ENCODE data around the gene TMEM140. TPM values are rescaled to one million over a fixed set of nuclear protein-coding genes. Genes with fewer than 3 reads are reported as not detected.

Gene TMEM140
- polyA plus RNA-seq, 1 donor (not counting 4 experiments of a cell fraction or from before 2014, with no cell fraction given), result 0.17 TPM

DNA sequence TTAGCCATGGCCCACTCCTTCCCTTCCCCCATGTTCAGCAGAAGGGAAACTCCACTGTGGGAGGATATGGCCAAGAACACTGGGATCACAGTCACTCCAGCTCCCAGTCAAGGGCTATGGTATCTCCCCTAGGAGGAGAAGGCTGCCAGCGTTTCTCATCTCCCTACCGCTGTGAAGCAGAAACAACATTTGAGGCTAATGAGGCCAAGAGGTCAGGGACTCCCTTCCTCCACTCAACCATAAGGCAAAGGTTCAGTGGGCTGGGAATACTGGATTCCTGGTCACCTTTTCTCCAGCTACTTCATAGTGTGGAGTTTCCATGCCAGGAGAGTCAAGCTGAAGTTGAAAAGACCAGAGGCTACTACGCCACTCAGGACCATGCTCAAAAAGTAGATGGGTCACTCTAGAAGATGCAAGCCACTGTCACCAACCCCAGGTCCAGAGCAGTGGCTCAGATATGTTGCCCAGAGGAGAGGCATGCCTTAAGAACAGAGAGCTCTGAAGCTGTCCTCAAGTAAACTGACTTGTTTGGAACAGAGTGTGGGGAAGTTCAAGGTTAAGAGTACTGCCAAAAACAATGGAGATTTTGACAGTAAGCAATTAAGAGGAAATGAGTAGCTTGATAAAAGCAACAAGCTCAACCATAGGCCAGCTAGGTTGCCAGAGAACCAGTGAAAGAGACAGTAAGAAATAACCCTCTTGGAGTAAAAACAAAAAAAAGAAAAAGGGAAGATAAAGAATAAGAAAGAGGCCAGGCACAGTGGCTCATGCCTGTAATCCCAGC lies 3.8 kb upstream of the TMEM140 start:
- no peaks in the 10 kb centered on the region for H3K9me1 ChIP-seq (ENCODE audit: control insufficient read depth, extremely low read depth, insufficient read depth, low read length)
- peaks cover 6% of the 10 kb centered on the region for H3K27me3 ChIP-seq (ENCODE audit: control insufficient read depth, extremely low read depth, insufficient read depth, low read length)
- TF ChIP-seq, protein P1, sequence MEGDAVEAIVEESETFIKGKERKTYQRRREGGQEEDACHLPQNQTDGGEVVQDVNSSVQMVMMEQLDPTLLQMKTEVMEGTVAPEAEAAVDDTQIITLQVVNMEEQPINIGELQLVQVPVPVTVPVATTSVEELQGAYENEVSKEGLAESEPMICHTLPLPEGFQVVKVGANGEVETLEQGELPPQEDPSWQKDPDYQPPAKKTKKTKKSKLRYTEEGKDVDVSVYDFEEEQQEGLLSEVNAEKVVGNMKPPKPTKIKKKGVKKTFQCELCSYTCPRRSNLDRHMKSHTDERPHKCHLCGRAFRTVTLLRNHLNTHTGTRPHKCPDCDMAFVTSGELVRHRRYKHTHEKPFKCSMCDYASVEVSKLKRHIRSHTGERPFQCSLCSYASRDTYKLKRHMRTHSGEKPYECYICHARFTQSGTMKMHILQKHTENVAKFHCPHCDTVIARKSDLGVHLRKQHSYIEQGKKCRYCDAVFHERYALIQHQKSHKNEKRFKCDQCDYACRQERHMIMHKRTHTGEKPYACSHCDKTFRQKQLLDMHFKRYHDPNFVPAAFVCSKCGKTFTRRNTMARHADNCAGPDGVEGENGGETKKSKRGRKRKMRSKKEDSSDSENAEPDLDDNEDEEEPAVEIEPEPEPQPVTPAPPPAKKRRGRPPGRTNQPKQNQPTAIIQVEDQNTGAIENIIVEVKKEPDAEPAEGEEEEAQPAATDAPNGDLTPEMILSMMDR (optimal IDR thresholded peaks at IDR 0.05 in 1 of 3, IDR thresholded peaks at IDR 0.05 in 1 of 3, conservative IDR thresholded peaks at IDR 0.05 in 1 of 3; ENCODE audit: extremely low read depth in 1 of 3, insufficient read depth in 2 of 3, low read length in 3 of 3), result no peak
- TF ChIP-seq EZH2 (IDR thresholded peaks at IDR 0.05; ENCODE audit: low read length), result no peak
- no peaks in the 10 kb centered on the region for H3K79me2 ChIP-seq (ENCODE audit: control insufficient read depth, insufficient read depth, low read length)
- dilution Hi-C loops (cut with MboI; ENCODE audit: extremely low pct_ligation_motif_present, low sequenced_read_pairs), result no loop called here
- H3K4me1 ChIP-seq (ENCODE audit: control insufficient read depth, extremely low read depth, insufficient read depth, low read length), result no peaks in the 10 kb centered on the region
- H3K27ac ChIP-seq (ENCODE audit: control insufficient read depth, insufficient read depth, low read length), result no peak overlapping the region
- H3K4me2 ChIP-seq (ENCODE audit: control insufficient read depth, extremely low read depth, insufficient read depth, low read depth, low read length), result no peak overlapping the region
- H3K9me3 ChIP-seq (ENCODE audit: control insufficient read depth, low read depth, low read length), result no peaks in the 10 kb centered on the region
- no peak for DNase-seq (ENCODE audit: low read depth, low spot score)
- FAIRE-seq, result no peak
- no peaks in the 10 kb centered on the region for H4K20me1 ChIP-seq (ENCODE audit: control insufficient read depth, extremely low read depth, insufficient read depth, low read length)
- H3K4me3 ChIP-seq (ENCODE audit: control insufficient read depth in 2 of 3, extremely low read depth in 1 of 3, insufficient read depth in 2 of 3, low read depth in 1 of 3, low read length in 3 of 3), result no peak overlapping the region
- no peaks in the 10 kb centered on the region for H3K36me3 ChIP-seq (ENCODE audit: control insufficient read depth in 2 of 2, extremely low read depth in 1 of 2, insufficient read depth in 2 of 2, low read length in 2 of 2)
- H3K9ac ChIP-seq (ENCODE audit: control insufficient read depth, extremely low read depth, insufficient read depth, low read length), result no peak overlapping the region
- no peak overlapping the region for H2AFZ ChIP-seq (ENCODE audit: control insufficient read depth, low read length)

DNA sequence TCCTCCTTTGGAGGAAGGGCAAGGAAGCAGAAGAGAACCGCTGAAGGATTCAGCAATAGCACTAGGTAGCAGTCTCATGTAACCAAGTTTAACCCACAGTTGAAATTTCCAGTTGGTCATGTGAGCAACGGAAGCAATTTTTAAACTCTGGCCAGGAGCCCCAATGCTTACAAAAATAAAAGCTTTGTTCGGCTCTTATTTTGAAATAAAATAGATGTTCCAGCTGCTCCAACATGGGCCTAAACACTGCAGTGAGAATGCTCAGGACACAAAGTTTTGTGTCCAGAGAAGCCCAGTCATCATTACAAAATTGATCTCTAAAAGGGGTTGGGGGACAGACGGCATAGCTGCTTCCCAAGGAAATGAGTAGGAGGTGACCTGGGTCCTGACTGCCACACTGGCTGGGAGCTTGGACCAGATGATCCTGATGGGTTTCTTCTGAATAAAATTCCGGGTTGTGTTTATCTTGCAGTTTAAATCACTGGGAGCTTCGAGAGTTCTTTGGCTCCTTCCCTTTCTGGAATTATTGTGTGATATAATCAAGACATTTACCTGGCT lies 452 bp upstream of the TMEM140 start:
- H3K4me2 ChIP-seq (ENCODE audit: control insufficient read depth, extremely low read depth, insufficient read depth, low read depth, low read length), result peak overlapping the region; percentile 24
- FAIRE-seq, result no peak
- H3K27me3 ChIP-seq (ENCODE audit: control insufficient read depth, extremely low read depth, insufficient read depth, low read length), result peaks cover 6% of the 10 kb centered on the region
- no peaks in the 10 kb centered on the region for H3K4me1 ChIP-seq (ENCODE audit: control insufficient read depth, extremely low read depth, insufficient read depth, low read length)
- no peak overlapping the region for H3K27ac ChIP-seq (ENCODE audit: control insufficient read depth, insufficient read depth, low read length)
- H3K79me2 ChIP-seq (ENCODE audit: control insufficient read depth, insufficient read depth, low read length), result no peaks in the 10 kb centered on the region
- H3K9me3 ChIP-seq (ENCODE audit: control insufficient read depth, low read depth, low read length), result no peaks in the 10 kb centered on the region
- H4K20me1 ChIP-seq (ENCODE audit: control insufficient read depth, extremely low read depth, insufficient read depth, low read length), result no peaks in the 10 kb centered on the region
- no peak for TF ChIP-seq EZH2 (IDR thresholded peaks at IDR 0.05; ENCODE audit: low read length)
- TF ChIP-seq, protein P1 (optimal IDR thresholded peaks at IDR 0.05 in 1 of 3, IDR thresholded peaks at IDR 0.05 in 1 of 3, conservative IDR thresholded peaks at IDR 0.05 in 1 of 3; ENCODE audit: extremely low read depth in 1 of 3, insufficient read depth in 2 of 3, low read length in 3 of 3), result no peak
- no peaks in the 10 kb centered on the region for H3K36me3 ChIP-seq (ENCODE audit: control insufficient read depth in 2 of 2, extremely low read depth in 1 of 2, insufficient read depth in 2 of 2, low read length in 2 of 2)
- H2AFZ ChIP-seq (ENCODE audit: control insufficient read depth, low read length), result peak overlapping the region; percentile 51
- dilution Hi-C loops (cut with MboI; ENCODE audit: extremely low pct_ligation_motif_present, low sequenced_read_pairs), result no loop called here
- H3K4me3 ChIP-seq (ENCODE audit: control insufficient read depth in 2 of 3, extremely low read depth in 1 of 3, insufficient read depth in 2 of 3, low read depth in 1 of 3, low read length in 3 of 3), result no peak overlapping the region
- DNase-seq (ENCODE audit: low read depth, low spot score), result no peak
- H3K9me1 ChIP-seq (ENCODE audit: control insufficient read depth, extremely low read depth, insufficient read depth, low read length), result no peaks in the 10 kb centered on the region
- H3K9ac ChIP-seq (ENCODE audit: control insufficient read depth, extremely low read depth, insufficient read depth, low read length), result no peak overlapping the region
